H1 (cell line): ENCODE data around the gene MYOCD. TPM values are rescaled to one million over a fixed set of nuclear protein-coding genes. Genes with fewer than 3 reads are reported as not detected.

ENCODE experiments used
- BCL11A ChIP-seq, 2 experiments: IDR thresholded peaks; one replicate each; pipeline ENCODE4 v1.6.1; 2011; ENCODE audit warnings: low read depth in 2 of 2, low read length in 2 of 2, mild to moderate bottlenecking in 2 of 2
- EZH2 ChIP-seq: fragments of 200-600 bp; sonication (generic); IDR thresholded peaks from 2 replicates; pipeline ENCODE4 v1.7.1; 2012; ENCODE audit warnings: low read depth, mild to moderate bottlenecking, moderate library complexity, low read length, inconsistent platforms; ENCODE audit not compliant: severe bottlenecking
- KDM1A ChIP-seq: fragments of 200-600, 300-600 bp; sonication (generic); IDR thresholded peaks from 2 replicates; pipeline ENCODE4 v1.7.1; 2016; ENCODE audit warnings: mild to moderate bottlenecking, low read length, borderline replicate concordance
- POU5F1 ChIP-seq: IDR thresholded peaks from 2 replicates; pipeline ENCODE4 v1.6.1; 2011; ENCODE audit warnings: low read depth, mild to moderate bottlenecking, low read length, moderate library complexity
- SP2 ChIP-seq: IDR thresholded peaks from 2 replicates; pipeline ENCODE4 v1.6.1; 2012; ENCODE audit warnings: mild to moderate bottlenecking, low read length, inconsistent platforms
- polyA plus RNA-seq, 7 experiments: library from polyadenylated mRNA; depleted of rRNA in 3 of 7; stranded (reverse) in 5 of 7; unstranded in 2 of 7; fragments of >200 nt in 5 of 7; fragments of 200-250 nt in 2 of 7; gene quantifications; 1 replicate in 5 of 7; 2 replicates in 1 of 7; 4 replicates in 1 of 7; pipeline versions ENCODE4 v1.2.1 to v1.2.3, GENCODE V29; 2011 to 2013; ENCODE audit warnings: missing spikeins in 2 of 7, mixed read lengths in 2 of 7
- total RNA-seq: library from RNA; stranded (reverse); fragmentation: NEBNext Ultra II Directional; extraction: Animal tissue kit (Norgen Biotek cat#: 25700); gene quantifications from 2 replicates; pipeline ENCODE4 v1.2.1, GENCODE V29; 2021

Gene MYOCD
- total and polyA plus RNA-seq, 2 of the 8 experiments (the other 6 are each of a cell fraction or from before 2014, with no cell fraction given), result 0.30 to 4.9 TPM

- TF ChIP-seq EZH2 (no peak), POU5F1 (no peak), SP2 (no peak), BCL11A (IDR thresholded peaks at IDR 0.05; ENCODE audit: low read depth in 2 of 2, low read length in 2 of 2) (no peak), KDM1A (0 out of 2 replicates have a peak, but pooled peaks have one; percentile 33)
These were observed at the start of gene MYOCD (continued) for GRCh38 chr17:12665263-12666210.
